Measurements from ENCODE around the gene GNAL.

The GNAL gene

GRCh38 chr18:11751341-11752115, 62.5 kb downstream of the GNAL start:
- TF ChIP-seq, protein P1, sequence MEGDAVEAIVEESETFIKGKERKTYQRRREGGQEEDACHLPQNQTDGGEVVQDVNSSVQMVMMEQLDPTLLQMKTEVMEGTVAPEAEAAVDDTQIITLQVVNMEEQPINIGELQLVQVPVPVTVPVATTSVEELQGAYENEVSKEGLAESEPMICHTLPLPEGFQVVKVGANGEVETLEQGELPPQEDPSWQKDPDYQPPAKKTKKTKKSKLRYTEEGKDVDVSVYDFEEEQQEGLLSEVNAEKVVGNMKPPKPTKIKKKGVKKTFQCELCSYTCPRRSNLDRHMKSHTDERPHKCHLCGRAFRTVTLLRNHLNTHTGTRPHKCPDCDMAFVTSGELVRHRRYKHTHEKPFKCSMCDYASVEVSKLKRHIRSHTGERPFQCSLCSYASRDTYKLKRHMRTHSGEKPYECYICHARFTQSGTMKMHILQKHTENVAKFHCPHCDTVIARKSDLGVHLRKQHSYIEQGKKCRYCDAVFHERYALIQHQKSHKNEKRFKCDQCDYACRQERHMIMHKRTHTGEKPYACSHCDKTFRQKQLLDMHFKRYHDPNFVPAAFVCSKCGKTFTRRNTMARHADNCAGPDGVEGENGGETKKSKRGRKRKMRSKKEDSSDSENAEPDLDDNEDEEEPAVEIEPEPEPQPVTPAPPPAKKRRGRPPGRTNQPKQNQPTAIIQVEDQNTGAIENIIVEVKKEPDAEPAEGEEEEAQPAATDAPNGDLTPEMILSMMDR (IDR thresholded peaks at IDR 0.05; ENCODE audit: low read depth, low read length), result no peak
- DNase-seq (ENCODE audit: extremely low read depth, low read depth), result no peak

DNA sequence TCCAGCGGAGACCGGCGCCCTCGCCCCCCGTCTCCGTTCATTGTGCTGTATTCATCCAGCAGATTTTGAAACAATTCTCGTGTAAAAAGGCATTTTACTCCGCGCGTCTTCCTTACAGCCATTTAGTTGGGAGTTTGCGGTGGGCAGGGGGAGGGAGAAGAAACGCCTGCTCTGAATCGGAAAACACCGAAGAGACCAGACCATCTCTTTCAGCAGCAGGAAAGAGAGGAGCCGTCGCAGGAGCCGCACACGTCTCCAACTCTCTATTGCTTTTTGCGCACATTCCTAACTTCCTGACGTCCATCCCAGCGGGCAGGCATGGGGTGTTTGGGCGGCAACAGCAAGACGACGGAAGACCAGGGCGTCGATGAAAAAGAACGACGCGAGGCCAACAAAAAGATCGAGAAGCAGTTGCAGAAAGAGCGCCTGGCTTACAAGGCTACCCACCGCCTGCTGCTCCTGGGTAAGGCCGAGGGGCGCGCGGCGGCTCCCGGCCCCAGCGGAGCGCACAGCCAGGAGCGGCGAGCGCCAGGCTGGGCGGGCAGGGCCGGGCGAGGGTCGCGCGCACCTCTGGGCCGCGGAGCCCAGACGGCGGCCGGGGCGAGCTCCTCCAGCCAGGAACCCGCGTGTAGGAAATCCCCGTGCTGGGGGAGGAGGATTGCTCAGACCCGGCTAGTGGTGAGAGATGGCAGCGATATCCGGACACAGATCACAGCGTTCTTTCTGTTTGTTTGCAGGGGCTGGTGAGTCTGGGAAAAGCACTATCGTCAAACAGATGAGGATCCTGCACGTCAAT, 63.2 kb downstream of the GNAL start:
- TF ChIP-seq, protein P1 (IDR thresholded peaks at IDR 0.05; ENCODE audit: low read depth, low read length), result no peak
- DNase-seq (ENCODE audit: extremely low read depth, low read depth), result no peak

DNA sequence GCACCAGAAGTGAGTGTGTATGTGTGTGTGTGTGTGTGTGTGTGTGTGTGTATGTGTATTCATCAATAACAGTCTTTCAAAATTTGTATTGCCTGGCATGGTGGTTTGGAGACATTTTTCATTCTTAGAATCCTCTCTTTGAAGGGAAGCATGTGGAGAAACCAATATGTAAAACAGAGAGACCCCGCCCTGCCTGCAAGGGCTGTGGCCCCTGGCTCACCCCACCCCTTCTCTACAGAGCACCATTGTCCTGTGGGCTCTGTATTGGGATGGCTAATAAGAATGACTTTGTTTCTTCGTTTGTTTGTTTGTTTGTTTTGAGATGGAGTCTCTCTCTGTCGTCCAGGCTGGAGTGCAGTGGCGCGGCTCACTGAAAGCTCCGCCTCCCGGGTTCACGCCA, 65.9 kb downstream of the GNAL start:
- no peak for DNase-seq (ENCODE audit: extremely low read depth, low read depth)
- TF ChIP-seq, protein P1 (IDR thresholded peaks at IDR 0.05; ENCODE audit: low read depth, low read length), result no peak

GRCh38 chr18:11757084-11757590, 68.1 kb downstream of the GNAL start:
- DNase-seq (ENCODE audit: extremely low read depth, low read depth), result no peak
- TF ChIP-seq, protein P1 (IDR thresholded peaks at IDR 0.05; ENCODE audit: low read depth, low read length), result no peak

DNA sequence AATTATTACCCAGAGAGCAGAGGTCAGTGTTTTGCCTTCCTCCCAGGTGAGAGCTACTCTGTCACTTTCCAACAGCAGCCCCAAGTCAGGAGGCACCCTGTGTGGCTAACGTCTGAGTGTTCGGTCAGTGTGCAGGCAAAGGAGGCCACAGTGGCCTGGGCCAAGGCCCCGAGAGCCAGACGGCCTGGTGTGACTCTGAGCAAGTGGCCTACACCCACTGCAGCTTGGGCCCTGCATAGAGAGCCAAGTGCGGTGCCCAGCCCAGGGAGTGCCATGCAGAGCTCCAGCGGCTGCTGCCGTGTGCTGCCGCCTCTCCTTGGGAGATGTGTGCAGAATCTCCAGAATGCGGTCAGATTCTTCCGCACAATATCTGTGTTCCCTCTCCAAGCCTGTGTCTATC, 70.4 kb downstream of the GNAL start:
- TF ChIP-seq, protein P1 (IDR thresholded peaks at IDR 0.05; ENCODE audit: low read depth, low read length), result no peak
- DNase-seq (ENCODE audit: extremely low read depth, low read depth), result no peak

GRCh38 chr18:11760498-11761167, 71.6 kb downstream of the GNAL start:
- DNase-seq (ENCODE audit: extremely low read depth, low read depth), result no peak
- TF ChIP-seq, protein P1 (IDR thresholded peaks at IDR 0.05; ENCODE audit: low read depth, low read length), result no peak
